H9 (cell line): Measurements from ENCODE around the gene CD27. TPM values are rescaled to one million over a fixed set of nuclear protein-coding genes. Genes with fewer than 3 reads are reported as not detected.
A peak's percentile ranks its signal among the peaks of the same experiment; 100 is the strongest.

ENCODE experiments used
- DNase-seq: peaks from one replicate; pipeline ENCODE4 v3.0.0-alpha.2; 2017
- H2AFZ ChIP-seq: one replicate; pipeline ENCODE4 v1.6.1; 2013; ENCODE audit warnings: mild to moderate bottlenecking, low read length, control low read depth, moderate library complexity
- H2AK5ac ChIP-seq: 2 replicates; pipeline ENCODE4 v1.6.1; 2013; ENCODE audit warnings: low read length, control low read depth, mixed read lengths; ENCODE audit not compliant: insufficient read length
- H2BK120ac ChIP-seq: one replicate; pipeline ENCODE4 v1.6.1; 2013; ENCODE audit warnings: low read depth, mild to moderate bottlenecking, low read length, control low read depth, inconsistent platforms; ENCODE audit not compliant: poor library complexity, severe bottlenecking
- H2BK12ac ChIP-seq: 2 replicates; pipeline ENCODE4 v1.6.1; 2013; ENCODE audit warnings: low read length, control low read depth, mixed read lengths, low read depth; ENCODE audit not compliant: insufficient read length
- H2BK15ac ChIP-seq: 2 replicates; pipeline ENCODE4 v1.6.1; 2013; ENCODE audit warnings: low read depth, low read length, control low read depth
- H2BK20ac ChIP-seq: one replicate; pipeline ENCODE4 v1.6.1; 2013; ENCODE audit warnings: low read depth, mild to moderate bottlenecking, low read length, control low read depth, inconsistent platforms; ENCODE audit not compliant: poor library complexity, severe bottlenecking
- H2BK5ac ChIP-seq: 2 replicates; pipeline ENCODE4 v1.6.1; 2013; ENCODE audit warnings: low read length, control low read depth, mixed read lengths; ENCODE audit not compliant: insufficient read length
- H3K14ac ChIP-seq: 2 replicates; pipeline ENCODE4 v1.6.1; 2013; ENCODE audit warnings: low read length, control low read depth; ENCODE audit not compliant: insufficient read depth
- H3K18ac ChIP-seq: 2 replicates; pipeline ENCODE4 v1.6.1; 2013; ENCODE audit warnings: low read depth, mild to moderate bottlenecking, mixed read lengths, low read length, control low read depth; ENCODE audit not compliant: insufficient read length
- H3K23ac ChIP-seq: 2 replicates; pipeline ENCODE4 v1.6.1; 2013; ENCODE audit warnings: low read length, control low read depth, mixed read lengths, low read depth; ENCODE audit not compliant: insufficient read length
- H3K23me2 ChIP-seq: 2 replicates; pipeline ENCODE4 v1.6.1; 2013; ENCODE audit warnings: low read depth, mild to moderate bottlenecking, mixed read lengths, low read length, control low read depth; ENCODE audit not compliant: insufficient read length, poor library complexity, severe bottlenecking
- H3K27ac ChIP-seq: 2 replicates; pipeline ENCODE4 v1.5.1; 2013; ENCODE audit warnings: low read length, control low read depth, mixed read lengths, low read depth; ENCODE audit not compliant: insufficient read length
- H3K27me3 ChIP-seq: 2 replicates; pipeline ENCODE4 v1.6.1; 2013; ENCODE audit warnings: low read length, control low read depth, inconsistent platforms; ENCODE audit not compliant: insufficient read depth
- H3K4ac ChIP-seq: 2 replicates; pipeline ENCODE4 v1.6.1; 2013; ENCODE audit warnings: low read depth, mild to moderate bottlenecking, control low read depth, inconsistent platforms, low read length, moderate library complexity
- H3K4me1 ChIP-seq: 2 replicates; pipeline ENCODE4 v1.6.1; 2013; ENCODE audit warnings: low read length, control low read depth, inconsistent platforms; ENCODE audit not compliant: insufficient read depth
- H3K4me2 ChIP-seq: 2 replicates; pipeline ENCODE4 v1.6.1; 2013; ENCODE audit warnings: low read length, control low read depth, mixed read lengths; ENCODE audit not compliant: insufficient read length, insufficient read depth
- H3K56ac ChIP-seq: 2 replicates; pipeline ENCODE4 v1.6.1; 2013; ENCODE audit warnings: low read depth, mild to moderate bottlenecking, mixed read lengths, low read length, control low read depth; ENCODE audit not compliant: insufficient read length
- H3K79me1 ChIP-seq: 2 replicates; pipeline ENCODE4 v1.6.1; 2013; ENCODE audit warnings: low read depth, mild to moderate bottlenecking, moderate library complexity, low read length, control low read depth, inconsistent platforms; ENCODE audit not compliant: insufficient read depth, poor library complexity, severe bottlenecking
- H3K79me2 ChIP-seq: 2 replicates; pipeline ENCODE4 v1.6.1; 2013; ENCODE audit warnings: low read length, control low read depth, inconsistent platforms; ENCODE audit not compliant: insufficient read depth
- H3K9ac ChIP-seq: 2 replicates; pipeline ENCODE4 v1.6.1; 2013; ENCODE audit warnings: low read length, control low read depth, mixed read lengths; ENCODE audit not compliant: insufficient read length; ENCODE audit errors: extremely low read depth
- H3K9me3 ChIP-seq: one replicate; pipeline ENCODE4 v1.6.1; 2013; ENCODE audit warnings: low read depth, low read length, inconsistent platforms; ENCODE audit not compliant: control insufficient read depth
- H3T11ph ChIP-seq: one replicate; pipeline ENCODE4 v1.6.1; 2013; ENCODE audit warnings: mild to moderate bottlenecking, low read length, control low read depth, inconsistent platforms
- H4K20me1 ChIP-seq: one replicate; pipeline ENCODE4 v1.6.1; 2013; ENCODE audit not compliant: control insufficient read depth, insufficient read length, insufficient read depth
- H4K5ac ChIP-seq: 2 replicates; pipeline ENCODE4 v1.6.1; 2013; ENCODE audit warnings: low read depth, mild to moderate bottlenecking, mixed read lengths, low read length, control low read depth; ENCODE audit not compliant: insufficient read length
- H4K8ac ChIP-seq: replicated peaks from 2 replicates; pipeline ENCODE4 v1.6.1; 2013; ENCODE audit warnings: low read length, control low read depth, mixed read lengths, low read depth; ENCODE audit not compliant: insufficient read length
- H4K91ac ChIP-seq: 2 replicates; pipeline ENCODE4 v1.6.1; 2013; ENCODE audit warnings: low read depth, mild to moderate bottlenecking, moderate library complexity, mixed read lengths, low read length, control low read depth; ENCODE audit not compliant: insufficient read length
- H3K27ac Mint-ChIP-seq, 3 experiments: 2 replicates in 2 of 3; 3 replicates in 1 of 3; pipeline ENCODE4 v1.8.0; 2020 to 2021; ENCODE audit warnings: mixed read lengths in 3 of 3, mild to moderate bottlenecking in 1 of 3, moderate library complexity in 1 of 3
- H3K27me3 Mint-ChIP-seq: 2 replicates; pipeline ENCODE4 v1.8.0; 2021; ENCODE audit warnings: low read depth, mild to moderate bottlenecking, moderate library complexity, mixed read lengths
- H3K36me3 Mint-ChIP-seq, 3 experiments: 2 replicates in 2 of 3; 3 replicates in 1 of 3; pipeline ENCODE4 v1.8.0; 2020 to 2021; ENCODE audit warnings: low read depth in 3 of 3, mixed read lengths in 3 of 3; ENCODE audit not compliant: insufficient read depth in 1 of 3
- H3K4me1 Mint-ChIP-seq, 2 experiments: 2 replicates each; pipeline ENCODE4 v1.8.0; 2020; ENCODE audit warnings: mixed read lengths in 2 of 2
- H3K4me3 Mint-ChIP-seq, 2 experiments: 2 replicates in 1 of 2; 3 replicates in 1 of 2; pipeline ENCODE4 v1.8.0; 2020 to 2021; ENCODE audit warnings: mild to moderate bottlenecking in 2 of 2, mixed read lengths in 2 of 2, moderate library complexity in 1 of 2
- H3K9me3 Mint-ChIP-seq, 2 experiments: 2 replicates in 1 of 2; 3 replicates in 1 of 2; pipeline ENCODE4 v1.8.0; 2020; ENCODE audit warnings: mild to moderate bottlenecking in 2 of 2, mixed read lengths in 2 of 2, moderate library complexity in 1 of 2
- CTCF ChIP-seq: fragments of 200-600 bp; sonication (generic); conservative IDR thresholded peaks from 3 replicates; pipeline ENCODE4 v1.8.0; 2021; ENCODE audit warnings: antibody characterized with exemption, mild to moderate bottlenecking
- WGBS: extraction: QIAGEN DNeasy Blood & Tissue Kit; methylation state at CpG from one replicate; pipeline ENCODE4 v1.1.7; 2013; ENCODE audit warnings: missing lambda C conversion rate, low lambda C conversion rate, mixed read lengths; ENCODE audit not compliant: insufficient read length; ENCODE audit errors: extremely low coverage; 5-methylcytosine and 5-hydroxymethylcytosine counted together
- total RNA-seq: library from RNA; stranded (reverse); gene quantifications from 2 replicates; pipeline ENCODE4 v1.2.1, GENCODE V29; 2021

The CD27 gene
- total RNA-seq, 1 experiment from 2014 or later = 0.37 TPM

- H3K23ac ChIP-seq = no peak overlapping the region
- no peak overlapping the region for H3K4me2 ChIP-seq
- H2BK15ac ChIP-seq = no peak overlapping the region
- no peak overlapping the region for H3T11ph ChIP-seq
- TF ChIP-seq CTCF = peak; percentile 88
- no peak overlapping the region for H3K27ac ChIP-seq
- no peak overlapping the region for H2BK120ac ChIP-seq
- H3K9ac ChIP-seq = no peak overlapping the region
- peaks cover 3% of the 10 kb centered on the region for H3K23me2 ChIP-seq
- no peak overlapping the region for H2AFZ ChIP-seq
- Mint-ChIP-seq H3K36me3 (peaks cover 33 to 68% (median 55%) of the 10 kb centered on the region in 3 experiments), H3K9me3 (no peaks in the 10 kb centered on the region), H3K4me1 (peaks cover 14 to 25% of the 10 kb centered on the region in 2 experiments), H3K27me3 (peaks cover 9% of the 10 kb centered on the region; the same call in 1 of the 2 replicates), H3K27ac (no peak overlapping the region; a peak in 1 of 7 replicates), H3K4me3 (no peak overlapping the region)
- no peak overlapping the region for H3K4ac ChIP-seq
- no peak overlapping the region for H3K14ac ChIP-seq
- H3K9me3 ChIP-seq = no peaks in the 10 kb centered on the region
- H3K27me3 ChIP-seq = no peaks in the 10 kb centered on the region
- H3K18ac ChIP-seq = no peak overlapping the region
- H4K91ac ChIP-seq = no peak overlapping the region
- H4K20me1 ChIP-seq = no peaks in the 10 kb centered on the region
- H2AK5ac ChIP-seq = no peak overlapping the region
- H4K5ac ChIP-seq = no peak overlapping the region
- no peak overlapping the region for H3K56ac ChIP-seq
- no peaks in the 10 kb centered on the region for H3K79me1 ChIP-seq
- no peak overlapping the region for H2BK20ac ChIP-seq
- H4K8ac ChIP-seq = no peak overlapping the region
- no peaks in the 10 kb centered on the region; the same call in 1 of the 2 replicates for H3K79me2 ChIP-seq
- WGBS = no CpG with 5 or more reads among the region's 6 CpGs
- H2BK5ac ChIP-seq = no peak overlapping the region
- no peaks in the 10 kb centered on the region for H3K4me1 ChIP-seq
- H2BK12ac ChIP-seq = no peak overlapping the region
- peak; percentile 67 for DNase-seq
Measured at GRCh38 chr12:6465467-6466183, 20.9 kb downstream of the CD27 start.
